HEK293T (cell line): ENCODE data around the gene CAPZB.

Experiments
- FOXA1 ChIP-seq: fragments of 450-650 bp; IDR thresholded peaks from 2 replicates; pipeline ENCODE4 v1.6.1; 2016; ENCODE audit warnings: mild to moderate bottlenecking
- FOXM1 ChIP-seq: fragments of 450-650 bp; IDR thresholded peaks from 2 replicates; pipeline ENCODE4 v1.6.1; 2017; ENCODE audit warnings: mild to moderate bottlenecking, borderline replicate concordance
- NFRKB ChIP-seq: fragments of 450-650 bp; IDR thresholded peaks from 2 replicates; pipeline ENCODE4 v1.6.1; 2016; ENCODE audit warnings: mild to moderate bottlenecking, moderate library complexity
- ZNF384 ChIP-seq: fragments of 450-650 bp; IDR thresholded peaks from 2 replicates; pipeline ENCODE4 v1.6.1; 2016

- TF ChIP-seq FOXM1 (no peak), ZNF384 (no peak), NFRKB (no peak), FOXA1 (no peak)
These were observed 19.2 kb downstream of the CAPZB start for GRCh38 chr1:19466112-19466561.
